Activated CD4-positive, alpha-beta T cell treated with anti-CD3 and anti-CD28 coated beads, Interleukin-10, Interleukin-2, amounts not matched to agents 100 ng/mL and 50 ng/mL, durations not matched to agents 16 hours and 8 hours (primary cell): ENCODE measurements around the gene MARCHF3.
"Not testable (repeated sequence)": the region's sequence is repeated elsewhere in the genome, so short reads cannot be mapped to it uniquely, and the experiment has no call there.

Experiments used
- DNase-seq: peaks from one replicate; pipeline ENCODE4 v3.0.0-alpha.2; 2020

MARCHF3 gene

GRCh38 chr5:126911986-126912385 is 118.4 kb downstream of the MARCHF3 start:
- no peak for DNase-seq

GRCh38 chr5:126909856-126910255 is 120.5 kb downstream of the MARCHF3 start:
- no peak for DNase-seq

GRCh38 chr5:126904407-126904806 is 126.0 kb downstream of the MARCHF3 start:
- DNase-seq, result not testable (repeated sequence)

GRCh38 chr5:126900796-126901195 is 129.6 kb downstream of the MARCHF3 start:
- DNase-seq, result no peak

- DNase-seq, result no peak
Measured at GRCh38 chr5:126899476-126899875, 130.9 kb downstream of the MARCHF3 start.

- no peak for DNase-seq
Measured at GRCh38 chr5:126897851-126898630, 132.3 kb downstream of the MARCHF3 start.

GRCh38 chr5:126896170-126896702 is 134.1 kb downstream of the MARCHF3 start:
- DNase-seq, result no peak

GRCh38 chr5:126895712-126896111 is 134.6 kb downstream of the MARCHF3 start:
- DNase-seq, result not testable (repeated sequence)

- not testable (repeated sequence) for DNase-seq
Measured at GRCh38 chr5:126890414-126890813, 139.9 kb downstream of the MARCHF3 start.

GRCh38 chr5:126888175-126888574 is 142.2 kb downstream of the MARCHF3 start:
- DNase-seq, result no peak

GRCh38 chr5:126884269-126884819 is 146.0 kb downstream of the MARCHF3 start:
- no peak for DNase-seq

GRCh38 chr5:126883564-126884245 is 146.7 kb downstream of the MARCHF3 start:
- DNase-seq, result no peak

- DNase-seq, result no peak
Measured at GRCh38 chr5:126881821-126882600, 148.3 kb downstream of the MARCHF3 start.

- no peak for DNase-seq
Measured at GRCh38 chr5:126878634-126879033, 151.7 kb downstream of the MARCHF3 start.

- DNase-seq, result no peak
Measured at GRCh38 chr5:126878085-126878484, 152.3 kb downstream of the MARCHF3 start.

- no peak for DNase-seq
Measured at GRCh38 chr5:126877602-126878001, 152.8 kb downstream of the MARCHF3 start.

GRCh38 chr5:126875303-126875785 is 155.0 kb downstream of the MARCHF3 start:
- DNase-seq, result no peak

GRCh38 chr5:126872561-126873354 is 157.6 kb downstream of the MARCHF3 start:
- DNase-seq, result no peak

- no peak for DNase-seq
Measured at GRCh38 chr5:126871441-126871840, 158.9 kb downstream of the MARCHF3 start.

GRCh38 chr5:126869005-126869451 is 161.3 kb downstream of the MARCHF3 start:
- DNase-seq, result no peak

GRCh38 chr5:126868338-126869004 is 161.9 kb downstream of the MARCHF3 start:
- no peak for DNase-seq
